Measurements from ENCODE around the gene PTX4.

The PTX4 gene

DNA sequence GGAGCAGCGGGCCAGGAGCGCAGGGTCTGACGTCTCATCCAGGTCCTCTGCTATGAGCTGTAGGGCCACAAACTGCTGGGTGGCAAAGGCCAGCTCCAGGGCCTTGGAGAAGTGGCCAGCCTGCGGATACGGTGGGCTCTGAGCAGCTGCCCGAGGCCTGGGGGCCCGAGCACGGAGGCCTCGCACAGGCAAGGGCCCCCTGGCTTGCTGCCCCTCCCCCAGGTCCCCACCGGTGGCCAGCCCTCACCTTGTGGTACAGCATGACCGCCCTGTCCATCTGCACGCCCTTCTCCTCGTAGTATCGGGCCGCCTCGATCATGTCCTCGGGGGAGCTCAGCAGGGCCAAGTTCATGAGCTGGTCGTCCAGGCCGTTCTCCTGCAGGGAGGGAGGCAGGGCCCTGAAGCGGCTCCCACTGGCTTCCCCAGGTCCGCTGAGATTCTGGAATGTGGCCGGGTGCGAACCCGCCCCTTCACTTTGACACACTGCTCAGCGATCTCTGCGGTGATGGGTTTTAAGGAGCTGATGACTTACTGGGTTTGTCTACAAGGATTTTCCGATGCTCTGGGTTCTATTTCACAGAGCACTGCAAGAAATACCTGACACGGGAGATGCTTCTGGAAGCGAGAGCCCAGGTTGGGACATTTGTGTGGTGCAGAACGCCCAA lies 35.0 kb upstream of the PTX4 start:
- DNase-seq (ENCODE audit: low read depth), result peak; percentile 29

DNA sequence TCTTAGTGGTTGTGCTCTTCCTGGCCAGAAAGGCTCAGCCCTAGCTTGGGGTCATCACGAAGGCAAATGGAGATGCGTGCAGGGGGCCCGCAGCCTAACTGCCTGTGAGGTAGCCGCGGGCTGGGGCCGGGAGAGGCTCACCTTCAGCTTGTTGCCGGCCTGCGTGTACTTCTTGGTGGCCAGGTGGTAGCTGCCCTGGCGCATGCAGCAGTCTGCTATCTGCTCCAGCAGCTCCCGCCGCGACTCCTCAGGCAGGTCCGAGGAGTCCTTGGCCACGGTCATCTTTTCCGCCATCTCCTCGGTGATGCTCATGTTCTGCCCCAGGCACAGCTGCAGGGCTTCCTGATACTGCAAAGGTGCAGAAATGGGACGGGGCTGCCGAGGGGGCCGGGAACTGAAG lies 31.7 kb upstream of the PTX4 start:
- no peak for DNase-seq (ENCODE audit: low read depth)

DNA sequence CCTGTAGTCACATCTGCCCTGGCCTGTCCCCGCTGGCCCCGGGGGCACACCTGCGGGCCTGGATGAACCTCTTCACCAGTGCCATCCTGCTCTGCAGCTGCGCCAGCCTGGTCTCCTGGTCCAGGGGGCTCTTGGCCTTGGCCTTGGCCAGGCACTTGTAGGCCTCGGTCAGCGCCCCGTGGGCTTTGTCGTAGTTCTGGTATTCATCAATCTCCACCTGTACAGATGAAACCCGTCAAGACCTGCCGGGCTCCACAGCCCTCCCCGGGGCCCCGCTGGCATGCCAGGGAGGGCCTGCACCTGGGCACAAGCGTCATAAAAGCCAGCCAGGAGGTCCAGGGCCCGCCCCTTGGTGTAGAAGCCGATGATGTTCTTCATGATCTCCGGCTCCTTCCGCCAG lies 31.1 kb upstream of the PTX4 start:
- DNase-seq (ENCODE audit: low read depth), result no peak

GRCh38 chr16:1518626-1519135 lies 29.9 kb upstream of the PTX4 start:
- DNase-seq (ENCODE audit: low read depth), result no peak

GRCh38 chr16:1514507-1514906 lies 25.8 kb upstream of the PTX4 start:
- DNase-seq (ENCODE audit: low read depth), result no peak

GRCh38 chr16:1512774-1513173 lies 24.0 kb upstream of the PTX4 start:
- no peak for DNase-seq (ENCODE audit: low read depth)

- no peak for DNase-seq (ENCODE audit: low read depth)
Measured at GRCh38 chr16:1511662-1512569, 23.2 kb upstream of the PTX4 start.

- DNase-seq (ENCODE audit: low read depth), result no peak
Measured at GRCh38 chr16:1510941-1511351, 22.2 kb upstream of the PTX4 start.

DNA sequence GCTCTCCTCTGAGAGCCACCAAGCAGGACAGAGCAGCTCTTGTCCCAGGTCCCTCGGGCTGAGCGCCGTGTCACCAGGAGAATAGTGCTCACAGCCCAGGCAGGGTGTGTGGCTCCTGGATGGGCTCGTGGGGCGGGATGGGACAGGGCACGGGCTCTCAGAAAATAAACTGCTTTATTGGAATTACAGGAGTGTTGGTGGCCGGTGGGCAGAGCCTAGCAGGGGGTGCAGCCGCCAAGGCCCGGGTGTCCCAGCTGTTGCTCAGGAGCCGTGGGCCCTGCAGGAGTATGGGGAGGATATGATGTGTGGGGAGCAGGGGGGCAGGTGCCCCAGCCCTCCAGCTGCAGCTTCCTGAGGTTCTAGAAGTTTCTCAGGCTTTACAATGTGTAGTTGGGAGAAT lies 21.5 kb upstream of the PTX4 start:
- no peak for DNase-seq (ENCODE audit: low read depth)

DNA sequence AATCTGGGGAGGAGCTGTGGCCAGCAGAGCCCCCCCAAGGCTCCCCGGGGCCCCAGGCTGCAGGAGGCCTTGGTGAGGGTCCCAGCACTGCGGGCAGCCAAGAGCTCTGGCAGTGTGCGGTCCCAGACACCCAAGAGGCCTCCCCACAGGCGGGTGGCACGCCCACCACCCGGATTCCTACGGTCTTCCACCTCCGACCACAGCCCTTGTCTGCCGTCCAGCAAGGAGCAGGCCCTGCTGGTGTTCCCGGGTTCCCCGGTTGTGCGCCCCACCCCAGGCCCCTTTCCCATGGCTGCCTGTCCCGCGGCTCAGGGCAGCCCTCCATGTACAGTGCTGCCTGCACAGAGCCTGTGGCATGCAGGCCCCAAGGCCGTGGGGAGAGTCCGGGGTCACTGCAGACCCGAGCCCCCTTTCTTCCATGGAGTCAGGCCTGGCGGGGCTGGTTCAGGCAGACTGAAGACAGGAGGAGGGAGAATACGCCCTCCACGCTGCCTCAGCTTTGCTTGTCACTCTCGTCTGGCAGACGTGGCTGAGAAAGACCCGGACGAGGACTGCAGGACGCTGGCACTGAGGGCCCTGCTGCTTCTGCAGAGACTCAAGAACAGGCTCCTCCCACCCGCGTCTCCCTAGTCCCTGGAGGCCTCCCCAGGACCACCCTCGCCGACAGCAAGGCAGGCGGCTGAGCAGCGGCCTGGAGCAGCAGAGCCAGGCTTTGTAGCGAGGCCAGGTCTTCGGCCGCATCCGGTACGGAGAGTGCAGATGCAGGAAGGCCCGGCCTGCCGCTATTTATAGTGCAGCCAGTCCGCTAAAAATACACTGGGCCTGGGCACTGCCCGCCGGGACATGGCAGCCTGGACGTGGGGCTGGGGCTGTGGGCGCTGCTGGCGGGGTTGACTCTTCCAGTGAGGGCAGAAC lies 20.8 kb upstream of the PTX4 start:
- DNase-seq (ENCODE audit: low read depth), result no peak

- no peak for DNase-seq (ENCODE audit: low read depth)
Measured at GRCh38 chr16:1508494-1509187, 19.9 kb upstream of the PTX4 start.

DNA sequence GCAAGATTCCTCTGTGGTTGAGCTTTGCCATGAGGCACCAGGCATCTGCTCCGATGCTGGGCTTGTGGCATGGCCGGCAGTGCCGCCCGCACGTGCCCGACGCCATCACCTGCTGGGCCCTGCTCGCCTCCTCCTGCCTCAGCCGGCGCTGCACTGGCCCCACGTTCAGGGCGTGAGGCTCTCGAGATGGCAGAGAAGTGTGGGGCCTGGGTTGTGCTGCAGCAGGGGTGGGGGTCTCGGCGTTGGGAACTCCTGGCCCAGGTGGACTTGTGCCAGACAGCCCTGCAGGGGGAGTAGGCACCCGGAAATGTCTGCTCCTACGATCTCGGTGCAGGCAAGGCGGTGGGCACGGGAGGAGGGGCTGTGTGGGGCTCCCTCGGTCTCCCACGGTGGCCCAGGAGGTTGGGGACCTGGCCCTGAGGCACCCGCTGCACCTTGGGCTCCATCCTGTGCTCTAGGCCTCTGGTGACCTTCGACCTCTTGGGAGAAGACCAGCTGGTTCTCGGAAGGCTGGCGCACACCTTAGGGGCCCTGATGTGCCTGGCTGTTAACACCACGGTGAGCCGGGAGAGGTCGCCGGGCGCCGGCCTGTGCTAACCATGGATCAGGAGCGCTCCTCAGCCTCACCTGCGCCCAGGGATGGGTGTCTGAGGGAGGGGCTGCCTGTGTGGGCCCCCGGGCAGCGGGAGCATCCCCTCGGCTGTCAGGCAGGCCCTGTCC lies 17.9 kb upstream of the PTX4 start:
- no peak for DNase-seq (ENCODE audit: low read depth)

GRCh38 chr16:1505912-1506311 lies 17.2 kb upstream of the PTX4 start:
- no peak for DNase-seq (ENCODE audit: low read depth)

DNA sequence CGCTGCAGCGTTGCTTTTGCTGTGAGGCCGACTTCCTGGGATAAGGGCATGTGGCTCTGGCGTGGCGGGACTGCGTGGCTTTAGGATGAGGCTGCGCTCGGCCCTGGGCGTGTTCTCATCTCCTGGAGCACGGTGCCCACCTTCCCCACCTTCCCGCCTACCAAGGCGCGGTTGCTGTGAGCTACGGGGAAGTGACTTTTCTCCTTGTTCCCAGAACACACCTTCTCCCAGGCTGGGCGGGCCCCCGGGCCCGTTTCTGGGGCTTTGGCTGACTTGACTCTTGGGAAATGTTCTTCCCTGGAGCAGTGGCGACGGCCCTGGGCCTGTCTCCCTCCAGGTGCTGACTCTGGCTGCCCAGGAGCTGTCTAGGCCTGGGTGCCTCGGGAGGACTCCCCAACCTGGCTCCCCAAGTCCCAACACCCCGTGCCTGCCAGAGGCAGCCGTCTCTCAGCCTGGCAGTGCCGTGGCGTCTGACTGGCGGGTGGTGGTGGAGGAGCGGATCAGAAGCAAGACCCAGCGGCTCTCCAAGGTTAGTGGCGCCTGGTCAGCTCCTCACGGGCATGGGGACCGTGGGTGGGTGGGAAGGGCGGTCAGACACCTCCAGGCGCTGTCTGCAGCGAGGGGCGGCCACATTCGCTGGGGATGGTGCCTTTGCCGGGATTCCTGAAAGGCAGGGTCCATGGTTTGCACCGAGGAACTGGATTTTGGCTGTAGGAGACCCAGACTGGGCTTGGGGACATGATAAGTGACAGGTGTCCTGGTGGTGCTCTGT lies 16.5 kb upstream of the PTX4 start:
- DNase-seq (ENCODE audit: low read depth), result no peak

DNA sequence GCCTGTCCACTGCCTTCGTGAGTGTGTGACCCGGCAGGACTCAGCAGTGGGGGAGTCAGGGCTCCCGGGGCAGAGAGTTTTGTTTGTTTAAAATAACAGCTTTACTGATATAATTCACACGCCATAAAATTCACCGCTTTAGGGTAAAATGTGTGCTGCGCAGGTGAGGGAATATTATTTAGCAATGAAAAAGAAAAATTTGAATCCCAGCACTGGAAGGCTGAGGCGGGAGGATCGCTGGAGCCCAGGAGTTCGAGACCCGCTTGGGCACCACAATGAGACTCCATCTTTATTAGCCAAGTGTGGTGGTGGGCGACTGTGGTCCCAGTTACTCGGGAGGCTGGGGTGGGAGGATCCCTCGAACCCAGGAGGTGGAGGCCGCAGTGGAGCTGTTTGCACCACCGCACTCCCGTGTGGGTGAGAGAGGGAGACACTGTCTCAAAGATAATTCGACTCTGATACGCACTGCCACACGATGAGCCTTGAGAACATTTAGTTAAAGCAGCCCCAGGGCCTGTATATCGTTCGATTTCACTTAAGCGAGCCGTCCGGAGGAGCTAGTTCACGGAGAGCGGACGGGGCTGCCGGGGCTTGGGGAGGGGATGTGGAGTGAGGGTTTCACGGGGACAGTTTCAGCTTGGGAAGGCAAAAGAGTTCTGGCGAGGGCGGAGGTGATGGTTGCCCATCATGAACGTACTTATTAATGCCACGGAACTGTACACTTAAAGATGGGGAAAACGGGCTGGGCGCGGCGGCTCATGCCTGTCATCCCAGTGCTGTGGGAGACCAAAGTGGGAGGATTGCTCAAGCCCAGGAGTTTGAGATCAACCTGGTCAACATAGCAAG lies 14.6 kb upstream of the PTX4 start:
- DNase-seq (ENCODE audit: low read depth), result no peak

DNA sequence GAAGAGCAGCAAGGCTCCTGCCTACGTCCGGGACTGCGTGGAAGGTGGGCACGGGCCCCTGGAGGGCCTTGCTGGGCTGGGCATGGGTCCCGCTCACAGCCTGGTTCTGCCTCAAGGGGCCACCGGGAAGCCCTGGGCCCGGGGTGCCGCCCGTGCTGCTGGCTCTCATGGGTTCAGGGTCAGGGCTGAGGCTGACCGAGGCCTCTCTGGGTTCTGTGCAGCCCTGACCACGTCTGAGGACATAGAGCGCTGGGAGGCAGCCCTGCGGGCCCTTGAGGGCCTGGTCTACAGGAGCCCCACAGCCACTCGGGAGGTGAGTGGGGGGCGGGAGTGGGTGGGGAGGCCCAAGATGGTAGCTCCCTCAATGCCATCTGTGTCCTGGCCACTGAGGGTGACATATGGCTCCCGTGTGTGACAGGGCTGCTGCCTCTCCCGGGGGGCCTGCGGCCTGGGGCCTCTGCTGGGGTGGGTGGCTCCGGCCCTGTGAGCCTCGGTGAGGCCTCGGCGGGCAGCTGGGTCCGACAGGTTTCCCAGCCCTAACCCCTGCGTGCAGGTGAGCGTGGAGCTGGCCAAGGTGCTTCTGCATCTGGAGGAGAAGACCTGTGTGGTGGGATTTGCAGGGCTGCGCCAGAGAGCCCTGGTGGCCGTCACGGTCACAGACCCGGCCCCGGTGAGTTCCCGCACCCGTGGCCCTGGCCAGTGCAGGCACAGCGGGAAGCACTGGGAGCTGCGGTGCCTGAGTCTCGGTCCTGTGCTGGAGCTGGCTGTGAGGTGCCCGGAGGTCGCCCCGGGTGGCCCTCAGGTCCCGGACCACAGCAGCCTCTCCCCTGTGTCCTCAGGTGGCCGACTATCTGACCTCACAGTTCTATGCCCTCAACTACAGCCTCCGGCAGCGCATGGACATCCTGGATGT lies 13.6 kb upstream of the PTX4 start:
- no peak for DNase-seq (ENCODE audit: low read depth)

- no peak for DNase-seq (ENCODE audit: low read depth)
Measured at GRCh38 chr16:1501630-1502029, 12.9 kb upstream of the PTX4 start.

GRCh38 chr16:1500465-1501150 lies 11.9 kb upstream of the PTX4 start:
- no peak for DNase-seq (ENCODE audit: low read depth)
